ENCODE data around the gene PRUNE2.
A peak's percentile ranks its signal among the peaks of the same experiment; 100 is the strongest.

The PRUNE2 gene

GRCh38 chr9:76713381-76713780, 192.5 kb downstream of the PRUNE2 start:
- Histone ChIP-seq H3K27ac (no peak overlapping the region), H3K4me3 (no peak overlapping the region)

GRCh38 chr9:76709020-76709419, 196.9 kb downstream of the PRUNE2 start:
- Histone ChIP-seq H3K27ac (no peak overlapping the region), H3K4me3 (no peak overlapping the region)

- Histone ChIP-seq H3K4me3 (no peak overlapping the region), H3K27ac (no peak overlapping the region)
Measured at GRCh38 chr9:76707510-76707909, 198.4 kb downstream of the PRUNE2 start.

- Histone ChIP-seq H3K27ac (no peak overlapping the region), H3K4me3 (no peak overlapping the region)
Measured at GRCh38 chr9:76704593-76705204, 201.2 kb downstream of the PRUNE2 start.

GRCh38 chr9:76703270-76703669, 202.6 kb downstream of the PRUNE2 start:
- H3K27ac ChIP-seq, result no peak overlapping the region

GRCh38 chr9:76701441-76702039, 204.4 kb downstream of the PRUNE2 start:
- no peak overlapping the region for H3K27ac ChIP-seq

More at GRCh38 chr9:76703270-76703669, 202.6 kb downstream of the PRUNE2 start:
- H3K4me3 ChIP-seq, result no peak overlapping the region

GRCh38 chr9:76700916-76701315, 205.0 kb downstream of the PRUNE2 start:
- no peak overlapping the region for H3K27ac ChIP-seq

More at GRCh38 chr9:76701441-76702039, 204.4 kb downstream of the PRUNE2 start:
- H3K4me3 ChIP-seq, result no peak overlapping the region

GRCh38 chr9:76699971-76700370, 205.9 kb downstream of the PRUNE2 start:
- H3K4me3 ChIP-seq, result no peak overlapping the region
- H3K27ac ChIP-seq, result no peak overlapping the region

More at GRCh38 chr9:76700916-76701315, 205.0 kb downstream of the PRUNE2 start:
- no peak overlapping the region for H3K4me3 ChIP-seq

GRCh38 chr9:76697554-76697953, 208.4 kb downstream of the PRUNE2 start:
- no peak overlapping the region for H3K4me3 ChIP-seq
- no peak overlapping the region for H3K27ac ChIP-seq

- Histone ChIP-seq H3K4me3 (no peak overlapping the region), H3K27ac (no peak overlapping the region)
Measured at GRCh38 chr9:76697081-76697480, 208.8 kb downstream of the PRUNE2 start.

GRCh38 chr9:76693912-76694311, 212.0 kb downstream of the PRUNE2 start:
- Histone ChIP-seq H3K27ac (peak overlapping the region in 1 of 21 experiments; percentile 22), H3K4me3 (no peak overlapping the region)

- Histone ChIP-seq H3K27ac (no peak overlapping the region), H3K4me3 (no peak overlapping the region)
Measured at GRCh38 chr9:76692458-76693129, 213.3 kb downstream of the PRUNE2 start.

- no peak overlapping the region for H3K27ac ChIP-seq
- H3K4me3 ChIP-seq, result peak overlapping the region in 1 of 7 experiments; percentile 9
Measured at GRCh38 chr9:76691517-76692313, 214.2 kb downstream of the PRUNE2 start.

- Histone ChIP-seq H3K27ac (no peak overlapping the region), H3K4me3 (no peak overlapping the region)
Measured at GRCh38 chr9:76690973-76691370, 214.9 kb downstream of the PRUNE2 start.

GRCh38 chr9:76690246-76690972, 215.5 kb downstream of the PRUNE2 start:
- no peak overlapping the region for H3K4me3 ChIP-seq
- H3K27ac ChIP-seq, result peak overlapping the region in 1 of 21 experiments; percentile 15

- Histone ChIP-seq H3K27ac (peak overlapping the region in 2 of 21 experiments; percentile 36 to 48), H3K4me3 (no peak overlapping the region)
Measured at GRCh38 chr9:76688471-76689238, 217.3 kb downstream of the PRUNE2 start.

GRCh38 chr9:76687861-76688391, 218.0 kb downstream of the PRUNE2 start:
- Histone ChIP-seq H3K27ac (peak overlapping the region in 4 of 21 experiments; percentile 31 to 53 (median 40)), H3K4me3 (no peak overlapping the region)

GRCh38 chr9:76686756-76687155, 219.2 kb downstream of the PRUNE2 start:
- H3K4me3 ChIP-seq, result no peak overlapping the region
- H3K27ac ChIP-seq, result peak overlapping the region in 1 of 21 experiments; percentile 36

Measured in skin epidermis (tissue), 12 donors.